Endothelial cell of umbilical vein (primary cell): ENCODE data around the gene PRR16. TPM values are rescaled to one million over a fixed set of nuclear protein-coding genes. Genes with fewer than 3 reads are reported as not detected.

Experiments used
- BruUV-seq: library from RNA; stranded (reverse); fragments of 400-500 nt; replicated peaks from 2 replicates; lab custom pipeline; 2021; lab: Mats Ljungman, UMichigan
- CTCF ChIA-PET: fragments of 300-600, 350-600 bp; sonication (Branson Sonifier 250); formaldehyde crosslinking; loops from one replicate; lab custom pipeline; 2021; ENCODE audit warnings: antibody characterized with exemption, inconsistent platforms; lab: Charles Lee
- POLR2A ChIA-PET: fragments of 300-600, 350-600 bp; sonication (Branson Sonifier 250); formaldehyde crosslinking; loops from one replicate; lab custom pipeline; 2021; ENCODE audit warnings: antibody characterized with exemption, inconsistent platforms; lab: Charles Lee
- DNase-seq: peaks from one replicate; pipeline ENCODE4 v3.0.0-alpha.2; 2011; ENCODE audit warnings: low read depth, low spot score
- FAIRE-seq: peaks from 2 replicates; lab custom pipeline; 2011; peaks lifted over from hg19 to GRCh38; lab: Jason Lieb, UNC
- H2AFZ ChIP-seq: 2 replicates; pipeline ENCODE4 v1.6.0; 2012; ENCODE audit warnings: low read depth, low read length, control low read depth, inconsistent platforms
- H3K27ac ChIP-seq: 2 replicates; pipeline ENCODE4 v1.5.1; 2011; ENCODE audit warnings: low read depth, mild to moderate bottlenecking, control low read depth, low read length, moderate library complexity; ENCODE audit not compliant: insufficient read depth
- H3K27me3 ChIP-seq, 2 experiments: 2 replicates each; pipeline versions ENCODE4 v1.6.0 to v1.6.1; 2011; ENCODE audit warnings: low read length in 2 of 2, mixed read lengths in 1 of 2; ENCODE audit not compliant: control insufficient read depth in 2 of 2, insufficient read depth in 2 of 2
- H3K36me3 ChIP-seq, 2 experiments: 2 replicates in 1 of 2; 3 replicates in 1 of 2; pipeline ENCODE4 v1.5.1; 2011; ENCODE audit warnings: low read length in 2 of 2, mild to moderate bottlenecking in 1 of 2, moderate library complexity in 1 of 2; ENCODE audit not compliant: control insufficient read depth in 2 of 2, insufficient read depth in 2 of 2; ENCODE audit errors: extremely low read depth in 1 of 2
- H3K4me1 ChIP-seq: 3 replicates; pipeline ENCODE4 v1.5.1; 2011; ENCODE audit warnings: mild to moderate bottlenecking, low read length; ENCODE audit not compliant: control insufficient read depth, insufficient read depth; ENCODE audit errors: extremely low read depth
- H3K4me2 ChIP-seq: 2 replicates; pipeline ENCODE4 v1.6.1; 2011; ENCODE audit warnings: low read length, control low read depth, mixed read lengths; ENCODE audit not compliant: insufficient read depth
- H3K4me3 ChIP-seq, 3 experiments: fragments of 200-600 bp in 1 of 3; sonication (generic), shearing (Covaris generic) in 1 of 3; replicated peaks in 1 of 3; 2 replicates each; pipeline ENCODE4 v1.5.1; 2011 to 2016; ENCODE audit warnings: control low read depth in 3 of 3, low read length in 3 of 3, mild to moderate bottlenecking in 2 of 3, inconsistent platforms in 1 of 3, low read depth in 1 of 3, moderate library complexity in 1 of 3; ENCODE audit not compliant: insufficient read depth in 1 of 3
- H3K79me2 ChIP-seq: 2 replicates; pipeline ENCODE4 v1.6.0; 2012; ENCODE audit warnings: low read length, inconsistent platforms; ENCODE audit not compliant: control insufficient read depth, insufficient read depth
- H3K9ac ChIP-seq: replicated peaks from 2 replicates; pipeline ENCODE3; 2011; ENCODE audit warnings: low read length, control low read depth; ENCODE audit not compliant: insufficient read depth; ENCODE audit errors: extremely low read depth
- H3K9me1 ChIP-seq: replicated peaks from 3 replicates; pipeline ENCODE4 v1.6.0; 2011; ENCODE audit warnings: mild to moderate bottlenecking, low read length; ENCODE audit not compliant: control insufficient read depth, insufficient read depth; ENCODE audit errors: extremely low read depth
- H3K9me3 ChIP-seq: replicated peaks from 2 replicates; pipeline ENCODE4 v1.5.1; 2012; ENCODE audit warnings: low read length, inconsistent platforms; ENCODE audit not compliant: control insufficient read depth, insufficient read depth
- H4K20me1 ChIP-seq: replicated peaks from 2 replicates; pipeline ENCODE3; 2011; ENCODE audit warnings: mild to moderate bottlenecking, low read length; ENCODE audit not compliant: control insufficient read depth, insufficient read depth; ENCODE audit errors: extremely low read depth
- EZH2 ChIP-seq: IDR thresholded peaks from 2 replicates; pipeline ENCODE4 v1.6.1; 2012; ENCODE audit warnings: borderline replicate concordance, low read depth, mild to moderate bottlenecking, moderate library complexity, low read length, inconsistent platforms; ENCODE audit not compliant: severe bottlenecking
- FOS ChIP-seq: IDR thresholded peaks from 2 replicates; pipeline ENCODE4 v1.6.1; 2011; ENCODE audit warnings: mild to moderate bottlenecking, low read length, moderate library complexity, borderline replicate concordance; ENCODE audit not compliant: insufficient read depth
- GATA2 ChIP-seq: IDR thresholded peaks from 2 replicates; pipeline ENCODE4 v1.7.0; 2011; ENCODE audit warnings: low read depth, mild to moderate bottlenecking, moderate library complexity, mixed read lengths, low read length; ENCODE audit not compliant: insufficient read length, insufficient read depth
- JUN ChIP-seq: IDR thresholded peaks from 2 replicates; pipeline ENCODE4 v1.6.1; 2011; ENCODE audit warnings: borderline replicate concordance, low read depth; ENCODE audit not compliant: insufficient read length, insufficient read depth
- MYC ChIP-seq: IDR thresholded peaks from one replicate; pipeline ENCODE4 v1.6.1; 2011; ENCODE audit warnings: mild to moderate bottlenecking, low read depth, low read length
- POLR2A ChIP-seq: IDR thresholded peaks from 2 replicates; pipeline ENCODE4 v1.6.1; 2012; ENCODE audit warnings: low read depth, mild to moderate bottlenecking, control low read depth, low read length
- POLR2AphosphoS5 ChIP-seq: IDR thresholded peaks from 2 replicates; pipeline ENCODE4 v1.6.1; 2012; ENCODE audit warnings: low read depth, mild to moderate bottlenecking, control low read depth, low read length, moderate library complexity; ENCODE audit not compliant: insufficient read depth
- dilution Hi-C: fragments of 300-500 bp; cut with MboI; formaldehyde crosslinking; loops from one replicate; pipeline ENCODE4 v1.15.0; 2019; ENCODE audit warnings: low sequenced_read_pairs; ENCODE audit not compliant: extremely low pct_ligation_motif_present
- intact Hi-C: fragments of 100-400 bp; cut with micrococcal nuclease; formaldehyde crosslinking; loops from one replicate; pipeline ENCODE4 v1.10.0; 2022
- polyA plus RNA-seq, 4 experiments: library from polyadenylated mRNA; depleted of rRNA in 3 of 4; stranded (reverse) in 3 of 4; unstranded in 1 of 4; fragments of >200 nt; gene quantifications; 2 replicates each; pipeline versions ENCODE4 v1.2.1 to v1.2.3, GENCODE V29; 2011 to 2012; ENCODE audit warnings: missing spikeins in 1 of 4
- total RNA-seq: library from RNA; stranded (reverse); gene quantifications from 2 replicates; pipeline ENCODE4 v1.2.3, GENCODE V29; 2021
- TF ChIP-seq, protein P1 (sequence below), 2 donors: IDR thresholded peaks; 1 replicate in 1 of 2; 2 replicates in 1 of 2; pipeline ENCODE4 v1.5.1; 2011; ENCODE audit warnings: low read length in 2 of 2, mild to moderate bottlenecking in 2 of 2, moderate library complexity in 2 of 2, control low read depth in 1 of 2, inconsistent platforms in 1 of 2, low read depth in 1 of 2; ENCODE audit not compliant: insufficient read depth in 1 of 2; ENCODE audit errors: extremely low read depth in 1 of 2
- TF ChIP-seq, protein P2 (sequence below): IDR thresholded peaks from 2 replicates; pipeline ENCODE4 v1.6.1; 2011; ENCODE audit not compliant: insufficient read depth, insufficient read length

PRR16 gene
- total and polyA plus RNA-seq, 2 donors (not counting 3 experiments of a cell fraction or from before 2014, with no cell fraction given): 0.91 to 1.2 TPM

DNA sequence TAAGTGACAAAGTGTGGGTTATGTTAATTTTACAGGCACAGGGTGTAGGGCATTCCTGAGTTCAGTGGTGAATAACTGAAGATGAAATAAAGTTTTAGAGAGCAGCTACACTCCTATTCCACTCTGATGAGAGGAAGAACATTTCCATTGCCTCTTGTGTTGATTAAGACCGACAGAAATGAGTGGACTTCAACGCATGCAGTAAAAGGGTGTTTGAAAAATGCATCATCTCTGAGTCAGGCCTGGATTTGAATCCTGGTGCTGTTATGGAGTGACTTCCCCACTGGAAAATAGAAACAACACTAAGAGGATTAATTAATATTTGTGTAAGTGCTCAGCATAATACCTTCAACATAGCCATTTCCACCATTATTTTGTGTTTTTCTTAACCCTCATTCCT, 86.3 kb downstream of the PRR16 start:
- Histone ChIP-seq H3K9me1 (no peaks in the 10 kb centered on the region), H4K20me1 (no peaks in the 10 kb centered on the region), H2AFZ (no peak overlapping the region), H3K4me2 (no peak overlapping the region), H3K36me3 (no peaks in the 10 kb centered on the region), H3K4me3 (no peak overlapping the region), H3K9ac (no peak overlapping the region), H3K9me3 (no peaks in the 10 kb centered on the region), H3K4me1 (no peaks in the 10 kb centered on the region), H3K27me3 (no peaks in the 10 kb centered on the region), H3K27ac (no peak overlapping the region), H3K79me2 (no peaks in the 10 kb centered on the region)
- dilution Hi-C loops: no loop called here
- ChIA-PET POLR2A (no interaction called here), CTCF (no interaction called here)
- intact Hi-C loops: no loop called here
- FAIRE-seq: no peak
- TF ChIP-seq, protein P1, sequence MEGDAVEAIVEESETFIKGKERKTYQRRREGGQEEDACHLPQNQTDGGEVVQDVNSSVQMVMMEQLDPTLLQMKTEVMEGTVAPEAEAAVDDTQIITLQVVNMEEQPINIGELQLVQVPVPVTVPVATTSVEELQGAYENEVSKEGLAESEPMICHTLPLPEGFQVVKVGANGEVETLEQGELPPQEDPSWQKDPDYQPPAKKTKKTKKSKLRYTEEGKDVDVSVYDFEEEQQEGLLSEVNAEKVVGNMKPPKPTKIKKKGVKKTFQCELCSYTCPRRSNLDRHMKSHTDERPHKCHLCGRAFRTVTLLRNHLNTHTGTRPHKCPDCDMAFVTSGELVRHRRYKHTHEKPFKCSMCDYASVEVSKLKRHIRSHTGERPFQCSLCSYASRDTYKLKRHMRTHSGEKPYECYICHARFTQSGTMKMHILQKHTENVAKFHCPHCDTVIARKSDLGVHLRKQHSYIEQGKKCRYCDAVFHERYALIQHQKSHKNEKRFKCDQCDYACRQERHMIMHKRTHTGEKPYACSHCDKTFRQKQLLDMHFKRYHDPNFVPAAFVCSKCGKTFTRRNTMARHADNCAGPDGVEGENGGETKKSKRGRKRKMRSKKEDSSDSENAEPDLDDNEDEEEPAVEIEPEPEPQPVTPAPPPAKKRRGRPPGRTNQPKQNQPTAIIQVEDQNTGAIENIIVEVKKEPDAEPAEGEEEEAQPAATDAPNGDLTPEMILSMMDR (IDR thresholded peaks at IDR 0.05; ENCODE audit: extremely low read depth in 1 of 2, insufficient read depth in 1 of 2, low read depth in 1 of 2, low read length in 2 of 2): no peak
- TF ChIP-seq POLR2A (no peak), GATA2 (no peak), MYC (no peak), JUN (no peak), EZH2 (no peak), POLR2AphosphoS5 (no peak), FOS (no peak)
- TF ChIP-seq, protein P2, sequence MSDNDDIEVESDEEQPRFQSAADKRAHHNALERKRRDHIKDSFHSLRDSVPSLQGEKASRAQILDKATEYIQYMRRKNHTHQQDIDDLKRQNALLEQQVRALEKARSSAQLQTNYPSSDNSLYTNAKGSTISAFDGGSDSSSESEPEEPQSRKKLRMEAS: no peak
- no TSS peak for BruUV-seq
- DNase-seq: no peak
